HepG2 (cell line): ENCODE data around the gene COG1. TPM values are rescaled to one million over a fixed set of nuclear protein-coding genes. Genes with fewer than 3 reads are reported as not detected.

ENCODE experiments used
- CAMTA2 ChIP-seq: sonication (generic); formaldehyde crosslinking; IDR thresholded peaks from 2 replicates; pipeline ENCODE4 v1.4.0; 2020; ENCODE audit warnings: mild to moderate bottlenecking, missing genetic modification reagents, borderline replicate concordance
- DNMT3B ChIP-seq: conservative IDR thresholded peaks from 2 replicates; pipeline ENCODE4 v1.6.1; 2016; ENCODE audit warnings: missing biosample characterization, control low read depth
- ISL2 ChIP-seq: sonication (generic); formaldehyde crosslinking; IDR thresholded peaks from 2 replicates; pipeline ENCODE4 v1.5.0; 2020; ENCODE audit warnings: missing genetic modification reagents
- JUN ChIP-seq: sonication (generic); formaldehyde crosslinking; IDR thresholded peaks from 2 replicates; pipeline ENCODE4 v1.4.0; 2020; ENCODE audit warnings: mild to moderate bottlenecking, missing genetic modification reagents
- KDM3A ChIP-seq: IDR thresholded peaks from 2 replicates; pipeline ENCODE4 v1.6.1; 2018; ENCODE audit warnings: low read depth, missing compliant biosample characterization
- LBX2 ChIP-seq: sonication (generic); formaldehyde crosslinking; IDR thresholded peaks from 2 replicates; pipeline ENCODE4 v1.5.0; 2020; ENCODE audit warnings: missing genetic modification reagents, mild to moderate bottlenecking, borderline replicate concordance
- MTERF4 ChIP-seq: sonication (generic); formaldehyde crosslinking; IDR thresholded peaks from 2 replicates; pipeline ENCODE4 v1.8.0; 2023; ENCODE audit warnings: mild to moderate bottlenecking, missing genetic modification reagents
- NCOA1 ChIP-seq: sonication (generic); formaldehyde crosslinking; IDR thresholded peaks from 2 replicates; pipeline ENCODE4 v1.9.0; 2021; ENCODE audit warnings: missing genetic modification reagents
- NFKBIZ ChIP-seq: IDR thresholded peaks from 2 replicates; pipeline ENCODE4 v1.6.1; 2018; ENCODE audit warnings: missing genetic modification reagents, missing compliant biosample characterization
- NFYB ChIP-seq: sonication (generic); formaldehyde crosslinking; IDR thresholded peaks from 2 replicates; pipeline ENCODE4 v1.4.0; 2020; ENCODE audit warnings: missing genetic modification reagents
- PLRG1 ChIP-seq: fragments of 450-650 bp; conservative IDR thresholded peaks from 2 replicates; pipeline ENCODE4 v1.6.1; 2016
- RELA ChIP-seq: sonication (generic); formaldehyde crosslinking; IDR thresholded peaks from 2 replicates; pipeline ENCODE4 v1.4.0; 2020; ENCODE audit warnings: missing genetic modification reagents
- SETDB1 ChIP-seq: sonication (generic); formaldehyde crosslinking; IDR thresholded peaks from 2 replicates; pipeline ENCODE4 v1.5.1; 2020; ENCODE audit warnings: missing genetic modification reagents, mild to moderate bottlenecking, borderline replicate concordance
- SNAI1 ChIP-seq: sonication (generic); formaldehyde crosslinking; IDR thresholded peaks from 2 replicates; pipeline ENCODE4 v1.5.0; 2020; ENCODE audit warnings: mild to moderate bottlenecking, missing genetic modification reagents, borderline replicate concordance
- SNAPC4 ChIP-seq: sonication (generic); formaldehyde crosslinking; IDR thresholded peaks from 2 replicates; pipeline ENCODE4 v1.4.0; 2020; ENCODE audit warnings: mild to moderate bottlenecking, missing genetic modification reagents
- SRSF1 ChIP-seq: fragments of 200-400 bp; formaldehyde crosslinking; optimal IDR thresholded peaks from 2 replicates; pipeline ENCODE3; 2017; ENCODE audit warnings: mild to moderate bottlenecking, low read depth, low read length, moderate library complexity
- TAF15 ChIP-seq: fragments of 200-400 bp; formaldehyde crosslinking; IDR thresholded peaks from one replicate; pipeline ENCODE4 v1.6.1; 2018; ENCODE audit warnings: mild to moderate bottlenecking, low read depth, low read length; ENCODE audit not compliant: poor library complexity, severe bottlenecking
- USF2 ChIP-seq, 2 experiments: sonication (generic) in 1 of 2; formaldehyde crosslinking in 1 of 2; IDR thresholded peaks; 2 replicates each; pipeline versions ENCODE4 v1.5.1 to v1.6.1; 2011 to 2020; ENCODE audit warnings: borderline replicate concordance in 1 of 2, low read depth in 1 of 2, low read length in 1 of 2, mild to moderate bottlenecking in 1 of 2, missing genetic modification reagents in 1 of 2, moderate library complexity in 1 of 2
- ZBTB25 ChIP-seq: IDR thresholded peaks from 2 replicates; pipeline ENCODE4 v1.6.1; 2018; ENCODE audit warnings: missing genetic modification reagents
- ZFP36 ChIP-seq: fragments of 150-350 bp; IDR thresholded peaks from 2 replicates; pipeline ENCODE4 v1.6.1; 2018; ENCODE audit warnings: borderline replicate concordance, low read length, low read depth; ENCODE audit not compliant: partially characterized antibody
- ZFP90 ChIP-seq: sonication (generic); formaldehyde crosslinking; IDR thresholded peaks from 2 replicates; pipeline ENCODE4 v1.8.0; 2022; ENCODE audit warnings: missing genetic modification reagents, mild to moderate bottlenecking, inconsistent platforms, borderline replicate concordance
- polyA plus RNA-seq, 8 experiments: library from polyadenylated mRNA; depleted of rRNA in 3 of 8; stranded (reverse) in 7 of 8; unstranded in 1 of 8; fragments of >200 nt; fragmentation: Illumina TruSeq in 4 of 8; extraction: Trizol in 4 of 8; gene quantifications; 2 replicates each; pipeline versions ENCODE4 v1.2.1 to v1.2.3, GENCODE V29; 2011 to 2016; ENCODE audit warnings: low read depth in 4 of 8, missing spikeins in 1 of 8, mixed read lengths in 1 of 8; ENCODE audit not compliant: insufficient read depth in 1 of 8
- total RNA-seq, 5 experiments: library from RNA; depleted of rRNA; stranded (reverse); fragments of >200 nt; fragmentation: Illumina TruSeq; extraction: Trizol; gene quantifications; 2 replicates each; pipeline ENCODE4 v1.2.3, GENCODE V29; 2016; ENCODE audit warnings: low read depth in 1 of 5

COG1 gene
- total and polyA plus RNA-seq, 2 of the 13 experiments (the other 11 are each of a cell fraction or from before 2014, with no cell fraction given): 36.6 to 39.7 TPM

- TF ChIP-seq RELA (CRISPR knock-in tag) (no peak), DNMT3B (CRISPR knock-in tag) (no peak), CAMTA2 (CRISPR knock-in tag) (no peak), ZFP36 (no peak), NFYB (CRISPR knock-in tag) (no peak), LBX2 (CRISPR knock-in tag) (no peak), MTERF4 (no peak), PLRG1 (no peak), JUN (no peak), NCOA1 (CRISPR knock-in tag) (no peak), NFKBIZ (no peak), ZFP90 (CRISPR knock-in tag) (no peak), SETDB1 (CRISPR knock-in tag) (no peak), USF2 (IDR thresholded peaks at IDR 0.05; ENCODE audit: low read depth, low read length) (no peak), USF2 (CRISPR knock-in tag; IDR thresholded peaks at IDR 0.05; ENCODE audit: borderline replicate concordance) (no peak), TAF15 (no peak), ISL2 (CRISPR knock-in tag) (peak; percentile 55; the same call in 1 of the 2 replicates), SNAPC4 (CRISPR knock-in tag) (no peak), SRSF1 (no peak), KDM3A (no peak), ZBTB25 (CRISPR knock-in tag) (no peak), SNAI1 (CRISPR knock-in tag) (no peak)
Observed at GRCh38 chr17:73205459-73205961, 12.7 kb downstream of the COG1 start (continued).
